ENCODE data around the gene OXSR1. TPM values are rescaled to one million over a fixed set of nuclear protein-coding genes. Genes with fewer than 3 reads are reported as not detected.

The OXSR1 gene
- polyA plus RNA-seq, 2 of the 4 experiments (the other 2 are of a cell fraction): 30.2 to 44.0 TPM

GRCh38 chr3:38155825-38156224 lies 9.5 kb upstream of the OXSR1 start:
- ChIA-PET CTCF (interaction anchor here (0.6 to 2.1 kb wide), 3 partner anchors 10 to 39 kb away, joined by 3 to 7 read pairs (median 3); partner anchors contain the start of gene OXSR1), POLR2A (no interaction called here)

GRCh38 chr3:38157117-38157516 lies 8.2 kb upstream of the OXSR1 start:
- Histone ChIP-seq H3K4me2 (no peak overlapping the region; the same call in 2 of the 3 replicates), H3K4me3 (no peak overlapping the region), H3K4me1 (0 out of 3 replicates have a peak, but pooled peaks cover 3% of the 10 kb centered on the region), H3K27ac (no peak overlapping the region), H3K9me3 (no peaks in the 10 kb centered on the region)
- TF ChIP-seq HEYL (CRISPR knock-in tag; IDR thresholded peaks at IDR 0.05): no peak
- TF ChIP-seq POLR2A (IDR thresholded peaks at IDR 0.05; ENCODE audit: low read length): no peak
- no peak for TF ChIP-seq FOSB (CRISPR knock-in tag; IDR thresholded peaks at IDR 0.05)
- ChIA-PET POLR2A (interaction anchor here (2.1 kb wide), 1 partner anchor 20 kb away, joined by 9 read pairs; the partner anchor contains the start of genes ACAA1 and MYD88), CTCF (interaction anchor here (0.5 to 2.1 kb wide), 5 partner anchors 8 to 122 kb away, joined by 3 to 7 read pairs (median 3); partner anchors contain the start of gene OXSR1)
- DNase-seq (ENCODE audit: low read depth in 1 of 2, low spot score in 1 of 2): no peak
- FAIRE-seq: no peak
- 94% methylated on average over 2 of the region's 2 CpGs for WGBS (ENCODE audit: missing lambda C conversion rate)
- no peak for ATAC-seq

More at GRCh38 chr3:38155825-38156224, 9.5 kb upstream of the OXSR1 start:
- no peak for DNase-seq (ENCODE audit: low read depth in 1 of 2, low spot score in 1 of 2)
- H3K27ac ChIP-seq: no peak overlapping the region
- no peak overlapping the region for H3K4me3 ChIP-seq
- TF ChIP-seq TFCP2L1 (CRISPR knock-in tag; IDR thresholded peaks at IDR 0.05) (no peak), NPAS2 (CRISPR knock-in tag; IDR thresholded peaks at IDR 0.05; ENCODE audit: borderline replicate concordance) (no peak), MAFK (IDR thresholded peaks at IDR 0.05; ENCODE audit: partially characterized antibody) (peak; percentile 60), ESRRA (IDR thresholded peaks at IDR 0.05; ENCODE audit: borderline replicate concordance, low read length) (no peak), ZFP36 (IDR thresholded peaks at IDR 0.05; ENCODE audit: borderline replicate concordance, partially characterized antibody) (no peak), GATA3 (IDR thresholded peaks at IDR 0.05; ENCODE audit: borderline replicate concordance) (no peak)
- FAIRE-seq: no peak
- no peaks in the 10 kb centered on the region for H3K9me3 ChIP-seq
- H3K4me1 ChIP-seq: 0 out of 3 replicates have a peak, but pooled peaks cover 3% of the 10 kb centered on the region
- WGBS (ENCODE audit: missing lambda C conversion rate): 78% methylated on average over 2 of the region's 2 CpGs
- no peak for ATAC-seq
- no peak overlapping the region for H3K4me2 ChIP-seq

- no peak for DNase-seq (ENCODE audit: low read depth in 1 of 2, low spot score in 1 of 2)
- 85% methylated on average over 3 of the region's 3 CpGs for WGBS (ENCODE audit: missing lambda C conversion rate)
- Histone ChIP-seq H3K27ac (no peak overlapping the region), H3K4me2 (no peak overlapping the region; the same call in 2 of the 3 replicates), H3K9me3 (no peaks in the 10 kb centered on the region), H3K4me3 (no peak overlapping the region), H3K4me1 (0 out of 3 replicates have a peak, but pooled peaks cover 3% of the 10 kb centered on the region)
- peak in 1 of 2 experiments; percentile 48; a peak in 1 of 6 replicates for ATAC-seq
- TF ChIP-seq RCOR1 (IDR thresholded peaks at IDR 0.05; ENCODE audit: low read depth, low read length) (no peak), TP53 (CRISPR knock-in tag; IDR thresholded peaks at IDR 0.05) (no peak), RAD21 (conservative IDR thresholded peaks at IDR 0.05 in 1 of 2, IDR thresholded peaks at IDR 0.05 in 1 of 2) (no peak), NPAS2 (CRISPR knock-in tag; IDR thresholded peaks at IDR 0.05; ENCODE audit: borderline replicate concordance) (no peak), EHMT2 (IDR thresholded peaks at IDR 0.05; ENCODE audit: low read depth) (no peak), ZFP36 (IDR thresholded peaks at IDR 0.05; ENCODE audit: borderline replicate concordance, partially characterized antibody) (no peak), KDM1A (IDR thresholded peaks at IDR 0.05; ENCODE audit: low read depth) (no peak), FOSB (CRISPR knock-in tag; IDR thresholded peaks at IDR 0.05) (no peak), BHLHE40 (IDR thresholded peaks at IDR 0.05; ENCODE audit: low read depth, low read length) (no peak), ATOH8 (CRISPR knock-in tag; IDR thresholded peaks at IDR 0.05; ENCODE audit: low read depth) (no peak), E2F6 (IDR thresholded peaks at IDR 0.05; ENCODE audit: borderline replicate concordance, low read depth) (no peak), RARB (CRISPR knock-in tag; IDR thresholded peaks at IDR 0.05) (no peak), HES2 (IDR thresholded peaks at IDR 0.05) (no peak), HOXA7 (CRISPR knock-in tag; IDR thresholded peaks at IDR 0.05) (no peak), BCL3 (IDR thresholded peaks at IDR 0.05) (no peak), EP300 (IDR thresholded peaks at IDR 0.05) (no peak), REST (IDR thresholded peaks at IDR 0.05) (no peak), HEYL (CRISPR knock-in tag; IDR thresholded peaks at IDR 0.05) (no peak), NFE2L2 (conservative IDR thresholded peaks at IDR 0.05; ENCODE audit: low read length) (no peak), POLR2A (IDR thresholded peaks at IDR 0.05; ENCODE audit: low read length) (no peak)
- ChIA-PET CTCF (interaction anchor here (0.5 to 2.1 kb wide), 5 partner anchors 8 to 123 kb away, joined by 3 to 7 read pairs (median 3); partner anchors contain the start of gene OXSR1), POLR2A (interaction anchor here (2.1 kb wide), 1 partner anchor 20 kb away, joined by 9 read pairs; the partner anchor contains the start of genes ACAA1 and MYD88)
- no peak for FAIRE-seq
Observed at GRCh38 chr3:38157595-38157994, 7.7 kb upstream of the OXSR1 start.
